ENCODE results near the gene GRHL1. TPM values are rescaled to one million over a fixed set of nuclear protein-coding genes. Genes with fewer than 3 reads are reported as not detected.

Gene GRHL1
- total RNA-seq, 1 donor, result 0.36 TPM

DNA sequence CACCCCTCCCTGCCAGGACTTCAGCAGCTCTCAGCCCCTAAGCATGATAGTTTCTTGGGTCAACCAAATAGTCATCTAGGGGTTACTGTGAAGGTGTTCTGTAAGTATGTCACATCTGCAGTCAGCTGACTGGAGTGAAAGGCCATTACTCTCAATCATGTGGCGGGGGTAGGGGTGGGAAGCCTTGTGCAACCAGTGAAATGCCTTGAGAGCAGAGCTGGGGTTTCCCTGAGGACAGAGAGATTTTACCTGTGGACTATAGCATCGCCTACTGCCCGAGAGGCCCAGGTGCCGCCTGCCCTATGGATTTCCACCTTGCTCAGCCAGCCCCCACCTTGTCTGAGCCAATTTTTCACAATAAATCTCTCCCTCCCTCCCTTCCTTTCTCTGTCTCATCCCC is 71.0 kb downstream of the GRHL1 start:
- Histone ChIP-seq H3K79me2 (ENCODE audit: insufficient read depth, low read length) (no peaks in the 10 kb centered on the region), H3K4me1 (ENCODE audit: insufficient read depth, low read length) (no peaks in the 10 kb centered on the region), H4K20me1 (ENCODE audit: insufficient read depth, low read length) (no peaks in the 10 kb centered on the region), H3K27ac (ENCODE audit: low read depth, low read length) (no peak overlapping the region), H2AFZ (ENCODE audit: low read length) (no peak overlapping the region), H3K36me3 (ENCODE audit: insufficient read depth, low read length) (no peaks in the 10 kb centered on the region), H3K27me3 (ENCODE audit: insufficient read depth, low read length) (no peaks in the 10 kb centered on the region), H3K9me3 (ENCODE audit: low read depth, low read length) (no peaks in the 10 kb centered on the region), H3K4me3 (ENCODE audit: insufficient read depth, low read length) (no peak overlapping the region), H3K4me2 (ENCODE audit: insufficient read depth, low read length) (no peak overlapping the region)
- TF ChIP-seq, protein P1, sequence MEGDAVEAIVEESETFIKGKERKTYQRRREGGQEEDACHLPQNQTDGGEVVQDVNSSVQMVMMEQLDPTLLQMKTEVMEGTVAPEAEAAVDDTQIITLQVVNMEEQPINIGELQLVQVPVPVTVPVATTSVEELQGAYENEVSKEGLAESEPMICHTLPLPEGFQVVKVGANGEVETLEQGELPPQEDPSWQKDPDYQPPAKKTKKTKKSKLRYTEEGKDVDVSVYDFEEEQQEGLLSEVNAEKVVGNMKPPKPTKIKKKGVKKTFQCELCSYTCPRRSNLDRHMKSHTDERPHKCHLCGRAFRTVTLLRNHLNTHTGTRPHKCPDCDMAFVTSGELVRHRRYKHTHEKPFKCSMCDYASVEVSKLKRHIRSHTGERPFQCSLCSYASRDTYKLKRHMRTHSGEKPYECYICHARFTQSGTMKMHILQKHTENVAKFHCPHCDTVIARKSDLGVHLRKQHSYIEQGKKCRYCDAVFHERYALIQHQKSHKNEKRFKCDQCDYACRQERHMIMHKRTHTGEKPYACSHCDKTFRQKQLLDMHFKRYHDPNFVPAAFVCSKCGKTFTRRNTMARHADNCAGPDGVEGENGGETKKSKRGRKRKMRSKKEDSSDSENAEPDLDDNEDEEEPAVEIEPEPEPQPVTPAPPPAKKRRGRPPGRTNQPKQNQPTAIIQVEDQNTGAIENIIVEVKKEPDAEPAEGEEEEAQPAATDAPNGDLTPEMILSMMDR (IDR thresholded peaks at IDR 0.05; ENCODE audit: extremely low read depth, low read depth, low read length), result no peak
- no peak for DNase-seq (ENCODE audit: insufficient read length, low spot score, missing footprints)

DNA sequence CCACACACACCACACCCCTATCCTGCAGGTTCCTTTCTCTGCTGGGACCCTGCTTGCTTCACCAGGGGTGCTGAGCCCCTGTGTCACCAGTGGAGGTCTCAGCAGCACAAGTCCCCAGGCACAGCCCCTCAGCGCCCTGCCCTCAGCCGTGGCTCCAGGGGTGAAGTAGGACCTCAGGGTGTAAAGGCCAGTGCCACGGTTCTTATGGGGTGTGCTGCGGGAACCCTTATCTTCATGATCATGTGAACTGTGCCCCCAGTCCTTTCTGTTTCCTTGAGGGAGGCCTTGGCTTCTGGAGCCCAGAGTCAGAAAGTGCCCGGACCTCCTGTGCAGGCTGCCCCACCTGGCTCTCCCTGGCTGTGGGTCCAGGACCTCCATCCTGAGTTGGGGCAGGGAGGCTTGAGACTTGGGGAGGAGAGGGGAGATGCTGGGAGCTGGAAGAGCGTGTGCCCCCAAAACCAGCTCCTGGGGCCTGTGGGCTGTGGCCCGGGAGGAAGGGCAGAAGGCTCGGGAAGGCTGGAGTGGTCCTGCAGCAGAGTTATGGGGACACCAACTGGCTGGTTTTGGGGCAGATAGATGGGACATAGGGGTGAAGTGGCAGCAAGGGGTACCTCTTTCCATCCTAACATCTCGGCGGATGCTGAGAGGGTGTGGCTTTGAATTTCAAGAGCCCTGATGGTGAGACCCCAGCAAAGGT is 71.6 kb downstream of the GRHL1 start:
- TF ChIP-seq, protein P1 (IDR thresholded peaks at IDR 0.05; ENCODE audit: extremely low read depth, low read depth, low read length), result peak; percentile 26
- H4K20me1 ChIP-seq (ENCODE audit: insufficient read depth, low read length), result no peaks in the 10 kb centered on the region
- H3K79me2 ChIP-seq (ENCODE audit: insufficient read depth, low read length), result no peaks in the 10 kb centered on the region
- no peaks in the 10 kb centered on the region for H3K27me3 ChIP-seq (ENCODE audit: insufficient read depth, low read length)
- no peaks in the 10 kb centered on the region for H3K36me3 ChIP-seq (ENCODE audit: insufficient read depth, low read length)
- peak; percentile 66 for DNase-seq (ENCODE audit: insufficient read length, low spot score, missing footprints)
- no peak overlapping the region for H3K4me2 ChIP-seq (ENCODE audit: insufficient read depth, low read length)
- H3K4me3 ChIP-seq (ENCODE audit: insufficient read depth, low read length), result no peak overlapping the region
- H3K4me1 ChIP-seq (ENCODE audit: insufficient read depth, low read length), result no peaks in the 10 kb centered on the region
- H3K27ac ChIP-seq (ENCODE audit: low read depth, low read length), result no peak overlapping the region
- no peak overlapping the region for H2AFZ ChIP-seq (ENCODE audit: low read length)
- H3K9me3 ChIP-seq (ENCODE audit: low read depth, low read length), result no peaks in the 10 kb centered on the region

DNA sequence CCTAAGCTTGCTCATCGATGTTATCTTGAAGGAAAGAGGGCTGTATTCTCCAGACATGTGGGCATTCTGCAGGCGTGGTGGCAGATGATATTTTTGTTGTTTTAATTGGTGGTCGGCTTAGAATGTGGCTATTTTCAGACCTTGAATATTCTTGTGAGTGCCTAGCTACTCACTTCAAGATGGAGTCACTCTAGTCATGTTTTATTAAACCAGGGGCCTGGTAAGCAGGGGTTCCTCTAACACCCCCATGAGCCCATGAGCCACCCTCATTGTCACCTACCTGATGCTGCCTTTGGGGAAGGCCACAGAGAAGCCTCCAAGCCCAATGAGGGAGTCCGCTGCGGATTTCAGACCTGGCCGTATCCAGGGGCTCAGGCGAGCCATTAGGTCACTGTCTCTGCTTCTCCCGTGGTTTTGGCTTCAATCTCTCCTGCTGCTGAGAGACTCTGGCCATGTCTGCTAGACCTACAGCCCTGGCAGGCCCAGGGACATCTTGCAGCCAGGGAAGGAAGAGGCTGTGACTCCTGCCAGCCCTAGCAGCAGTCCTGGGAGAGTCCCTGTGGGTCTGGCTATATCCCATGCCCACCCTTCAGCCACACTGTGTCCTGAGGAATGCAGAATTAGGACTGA is 75.6 kb downstream of the GRHL1 start:
- no peaks in the 10 kb centered on the region for H4K20me1 ChIP-seq (ENCODE audit: insufficient read depth, low read length)
- no peaks in the 10 kb centered on the region for H3K79me2 ChIP-seq (ENCODE audit: insufficient read depth, low read length)
- H3K36me3 ChIP-seq (ENCODE audit: insufficient read depth, low read length), result no peaks in the 10 kb centered on the region
- H3K4me3 ChIP-seq (ENCODE audit: insufficient read depth, low read length), result no peak overlapping the region
- TF ChIP-seq, protein P1 (IDR thresholded peaks at IDR 0.05; ENCODE audit: extremely low read depth, low read depth, low read length), result no peak
- H3K4me2 ChIP-seq (ENCODE audit: insufficient read depth, low read length), result no peak overlapping the region
- peak; percentile 49 for DNase-seq (ENCODE audit: insufficient read length, low spot score, missing footprints)
- no peak overlapping the region for H2AFZ ChIP-seq (ENCODE audit: low read length)
- no peak overlapping the region for H3K27ac ChIP-seq (ENCODE audit: low read depth, low read length)
- H3K27me3 ChIP-seq (ENCODE audit: insufficient read depth, low read length), result peaks cover 3% of the 10 kb centered on the region
- no peaks in the 10 kb centered on the region for H3K9me3 ChIP-seq (ENCODE audit: low read depth, low read length)
- H3K4me1 ChIP-seq (ENCODE audit: insufficient read depth, low read length), result no peaks in the 10 kb centered on the region

DNA sequence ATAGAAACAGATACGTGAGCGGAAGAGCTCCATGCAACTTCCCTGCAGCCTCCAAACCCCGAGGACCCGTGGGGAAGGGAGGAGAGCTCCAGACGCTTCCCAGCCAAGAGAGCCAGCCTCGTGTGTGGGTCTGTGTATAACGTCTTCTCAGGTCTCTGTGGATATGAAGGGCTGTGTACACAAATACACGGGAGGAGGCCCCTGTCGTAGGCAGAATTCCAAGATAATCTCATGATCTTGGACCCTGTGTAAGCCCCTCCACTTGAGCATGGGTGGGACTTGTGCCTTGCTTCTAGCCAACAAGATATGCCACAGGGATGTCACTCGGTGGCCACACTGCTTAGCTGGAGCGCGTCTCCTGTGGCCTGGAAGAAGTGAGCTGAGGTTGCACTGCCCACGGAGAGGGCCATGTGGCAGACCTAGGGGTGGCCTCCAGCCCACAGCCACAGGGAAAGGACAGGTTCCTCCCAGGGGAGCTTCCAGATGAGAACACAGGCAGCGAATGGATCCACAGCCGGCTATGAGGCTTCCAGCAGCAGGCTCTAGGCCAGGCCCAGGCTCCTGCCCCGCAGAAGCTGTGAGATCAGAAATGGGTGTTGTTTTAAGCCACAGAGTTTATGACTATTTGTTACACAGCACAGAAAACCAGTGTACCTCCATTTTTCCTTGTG is 76.3 kb downstream of the GRHL1 start:
- Histone ChIP-seq H2AFZ (ENCODE audit: low read length) (no peak overlapping the region), H3K4me3 (ENCODE audit: insufficient read depth, low read length) (no peak overlapping the region), H4K20me1 (ENCODE audit: insufficient read depth, low read length) (no peaks in the 10 kb centered on the region), H3K27ac (ENCODE audit: low read depth, low read length) (no peak overlapping the region), H3K79me2 (ENCODE audit: insufficient read depth, low read length) (no peaks in the 10 kb centered on the region), H3K4me2 (ENCODE audit: insufficient read depth, low read length) (no peak overlapping the region), H3K9me3 (ENCODE audit: low read depth, low read length) (no peaks in the 10 kb centered on the region), H3K4me1 (ENCODE audit: insufficient read depth, low read length) (no peaks in the 10 kb centered on the region), H3K36me3 (ENCODE audit: insufficient read depth, low read length) (no peaks in the 10 kb centered on the region), H3K27me3 (ENCODE audit: insufficient read depth, low read length) (peaks cover 3% of the 10 kb centered on the region)
- TF ChIP-seq, protein P1 (IDR thresholded peaks at IDR 0.05; ENCODE audit: extremely low read depth, low read depth, low read length), result no peak
- peak; percentile 14 for DNase-seq (ENCODE audit: insufficient read length, low spot score, missing footprints)

Measured in osteoblast (primary cell).